Activated CD8-positive, alpha-beta memory T cell treated with anti-CD3 and anti-CD28 coated beads, Interleukin-2, amount 50 U/mL, for 1 hour (primary cell): ENCODE measurements around the gene HRH1.
"Not testable (repeated sequence)": the region's sequence is repeated elsewhere in the genome, so short reads cannot be mapped to it uniquely, and the experiment has no call there.

Source experiments
- DNase-seq: peaks from one replicate; pipeline ENCODE4 v3.0.0-alpha.2; 2020; ENCODE audit errors: extremely low read depth

The HRH1 gene

DNA sequence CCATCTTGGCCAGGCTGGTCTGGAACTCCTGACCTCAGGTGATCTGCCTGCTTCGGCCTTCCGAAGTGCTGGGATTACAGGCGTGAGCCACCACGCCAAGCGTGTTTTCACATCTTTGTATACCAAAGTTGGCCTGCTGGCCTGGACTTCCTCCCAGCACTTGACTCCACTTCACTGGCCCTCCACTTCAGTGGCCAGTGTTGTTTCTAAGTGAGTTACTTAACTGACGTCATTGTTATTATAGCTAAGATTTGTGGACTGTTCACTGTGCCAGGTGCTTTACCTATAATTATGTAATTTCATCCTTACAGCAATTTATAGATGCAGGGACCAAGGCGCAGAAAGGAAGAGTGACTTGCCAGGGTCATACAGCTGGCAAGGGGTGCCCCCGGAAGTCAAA, 52.0 kb downstream of the HRH1 start:
- no peak for DNase-seq

DNA sequence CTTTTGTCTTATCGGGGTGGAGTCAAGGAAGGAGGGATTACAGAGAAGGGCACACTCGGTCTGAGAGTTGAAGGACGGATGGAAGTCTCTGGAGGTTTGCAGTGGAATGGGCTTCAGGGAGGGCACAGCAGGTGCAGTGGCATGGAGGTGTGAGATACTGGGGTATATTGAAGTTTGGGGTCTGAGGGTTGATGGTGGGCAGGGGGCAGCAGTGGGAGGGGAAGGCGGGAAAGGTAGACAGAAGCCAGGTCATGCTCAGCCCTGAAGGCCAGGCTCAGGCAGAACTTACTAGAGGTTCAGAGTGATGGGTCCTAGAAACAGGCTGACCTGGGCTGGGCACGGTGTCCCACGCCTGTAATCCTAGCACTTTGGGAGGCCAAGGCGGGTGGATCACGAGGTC, 52.7 kb downstream of the HRH1 start:
- no peak for DNase-seq

DNA sequence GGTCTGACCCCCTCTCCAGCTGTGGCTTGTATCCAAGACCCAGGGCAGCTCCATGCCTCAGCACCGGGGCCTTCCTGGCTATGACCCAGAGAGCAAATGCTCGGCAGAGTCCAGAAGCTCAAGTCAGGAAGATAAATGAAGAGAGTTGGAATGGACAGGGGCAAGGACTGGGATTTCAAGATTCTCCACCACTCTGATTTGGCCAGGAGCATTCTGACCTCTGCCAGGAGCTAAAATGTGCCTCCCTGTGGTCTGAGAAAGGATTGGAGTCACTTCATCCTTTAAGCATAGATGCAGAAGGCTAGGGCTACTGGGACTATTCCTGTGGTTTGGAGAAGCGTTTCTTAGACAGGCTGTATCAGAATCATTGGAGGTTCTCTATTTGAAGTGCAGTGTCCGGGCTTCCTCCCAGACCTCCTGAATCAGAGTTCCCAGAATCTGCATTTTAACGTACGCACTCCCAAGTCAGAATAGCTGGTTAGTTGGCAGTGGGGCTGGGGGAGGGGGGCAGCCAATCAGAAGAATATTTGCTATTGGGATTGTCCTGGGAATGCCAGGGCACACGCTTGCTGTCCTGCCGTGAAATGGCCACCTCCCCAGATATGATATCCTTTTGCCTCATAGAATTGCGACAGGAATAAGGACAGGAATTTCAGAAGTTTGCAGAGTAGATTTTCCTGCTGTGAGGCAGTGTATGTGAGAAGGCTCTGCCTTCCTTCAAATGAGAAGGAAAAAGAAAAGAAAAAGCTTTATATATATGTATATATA, 57.4 kb downstream of the HRH1 start:
- no peak for DNase-seq

DNA sequence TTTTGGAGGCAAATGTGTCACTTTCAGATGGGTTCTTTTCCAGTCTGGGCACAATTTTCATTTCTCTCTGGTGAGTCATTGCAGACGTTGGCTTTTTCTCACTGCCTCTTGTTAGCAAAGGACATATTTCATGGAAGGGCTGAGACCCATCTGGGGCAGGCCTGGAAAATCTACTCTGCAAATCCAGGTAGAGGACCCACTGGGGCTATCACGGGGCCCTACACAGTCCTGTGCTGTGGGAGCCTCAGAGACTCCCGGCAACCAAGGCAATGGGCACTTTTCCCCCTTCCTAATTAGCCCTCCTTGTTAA, 58.0 kb downstream of the HRH1 start:
- no peak for DNase-seq

- no peak for DNase-seq
Observed at GRCh38 chr3:11212784-11213183, 58.5 kb downstream of the HRH1 start.

DNA sequence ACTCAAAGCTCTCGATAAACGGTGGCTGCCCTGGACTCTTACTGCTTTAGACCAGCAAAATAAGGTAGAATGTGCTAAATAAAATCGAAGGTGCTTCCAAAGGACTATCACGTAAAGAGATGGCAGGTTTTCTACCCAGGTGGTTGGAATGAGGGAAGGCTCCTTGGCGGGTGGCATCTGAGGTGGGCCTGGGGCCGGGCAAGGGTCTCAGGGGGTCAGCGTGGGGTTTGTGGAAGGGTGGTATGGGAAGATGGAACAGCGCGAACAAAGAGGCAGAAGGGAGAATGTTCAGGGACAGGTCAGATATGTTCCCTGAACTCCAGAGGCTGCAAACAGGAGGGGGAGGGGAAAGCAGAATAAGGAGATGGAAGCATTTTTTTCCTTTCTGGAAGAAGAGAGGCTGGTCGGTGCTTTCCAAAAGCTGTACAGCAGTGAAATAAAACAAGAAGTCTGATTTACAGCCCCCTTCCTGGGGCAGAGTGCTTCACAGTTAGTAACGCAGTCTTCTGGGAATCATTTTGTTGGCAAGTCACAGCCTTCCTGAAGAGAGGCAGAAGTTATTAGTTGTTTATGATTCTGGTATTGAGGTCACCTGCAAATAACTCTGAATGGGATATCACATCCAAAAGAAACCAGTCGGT, 59.6 kb downstream of the HRH1 start:
- no peak for DNase-seq

GRCh38 chr3:11214451-11214978, 60.2 kb downstream of the HRH1 start:
- no peak for DNase-seq

DNA sequence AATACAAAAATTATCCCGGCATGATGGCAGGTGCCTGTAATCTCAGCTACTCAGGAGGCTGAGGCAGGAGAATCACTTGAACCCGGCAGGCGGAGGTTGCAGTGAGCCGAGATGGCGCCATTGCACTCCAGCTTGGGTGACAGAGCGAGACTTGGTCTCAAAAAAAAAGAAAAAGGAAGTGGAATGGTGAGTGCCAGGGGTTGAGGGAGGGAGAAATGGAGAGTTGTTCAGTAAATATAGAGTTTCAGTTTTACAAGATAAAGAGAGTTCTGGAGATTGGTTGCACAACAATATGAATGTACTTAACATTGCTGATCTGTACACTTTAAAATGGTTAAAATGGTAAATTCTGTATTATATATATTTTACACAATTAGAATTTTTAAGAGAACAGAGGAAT, 63.1 kb downstream of the HRH1 start:
- not testable (repeated sequence) for DNase-seq

GRCh38 chr3:11220230-11220629, 65.9 kb downstream of the HRH1 start:
- no peak for DNase-seq

GRCh38 chr3:11221818-11222415, 67.6 kb downstream of the HRH1 start:
- DNase-seq: no peak

GRCh38 chr3:11224010-11224409, 69.7 kb downstream of the HRH1 start:
- no peak for DNase-seq

DNA sequence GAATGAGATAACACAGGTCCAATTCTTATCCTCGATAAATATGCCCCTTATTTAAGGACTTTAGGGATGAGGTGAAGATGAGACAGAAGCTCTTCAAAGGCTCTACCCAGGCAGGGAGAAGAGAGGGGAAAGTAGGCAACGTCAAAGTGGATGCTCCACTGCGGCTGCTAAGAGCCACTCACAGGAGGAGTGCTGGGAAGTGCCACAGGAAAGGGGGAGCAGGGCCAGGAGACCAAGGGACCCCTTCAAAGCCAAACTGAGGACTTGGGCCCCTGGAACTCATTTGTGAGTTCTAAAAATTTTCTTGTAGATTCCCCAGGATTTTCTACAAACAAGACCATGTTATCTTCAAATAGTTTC, 70.6 kb downstream of the HRH1 start:
- no peak for DNase-seq

DNA sequence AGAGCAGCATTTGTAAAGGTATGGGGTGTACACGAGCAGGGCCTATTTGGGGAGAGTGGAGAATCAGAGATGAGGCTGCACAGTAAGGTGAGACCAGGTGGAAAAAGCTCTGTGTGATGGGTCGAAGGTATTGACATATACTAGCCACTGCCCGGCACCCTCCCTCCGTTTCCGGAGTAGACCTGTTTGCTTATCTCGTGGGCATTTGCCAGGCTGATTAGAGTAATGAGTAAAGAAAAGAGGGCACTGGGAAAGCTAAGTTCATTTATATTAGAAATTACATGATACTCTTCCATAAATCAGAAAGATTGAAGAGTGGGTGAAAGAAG, 71.7 kb downstream of the HRH1 start:
- no peak for DNase-seq

DNA sequence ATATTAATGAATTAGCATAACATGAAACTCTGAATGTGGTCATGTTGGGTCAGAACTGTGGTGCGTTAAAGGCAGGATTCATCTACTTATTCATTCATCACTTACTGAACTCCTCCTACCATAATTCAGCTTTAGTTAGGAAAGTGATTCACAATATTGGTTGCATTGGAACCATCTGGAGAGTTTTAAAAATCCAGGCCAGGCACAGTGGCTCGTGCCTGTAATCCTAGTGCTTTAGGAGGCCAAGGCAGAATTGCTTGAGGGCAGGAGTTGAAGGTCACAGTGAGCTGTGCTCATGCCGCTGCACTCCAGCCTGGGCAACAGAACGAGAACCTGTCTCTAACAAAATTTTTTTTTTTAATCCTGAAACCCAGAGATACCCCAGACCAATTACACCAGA, 73.7 kb downstream of the HRH1 start:
- DNase-seq: no peak

DNA sequence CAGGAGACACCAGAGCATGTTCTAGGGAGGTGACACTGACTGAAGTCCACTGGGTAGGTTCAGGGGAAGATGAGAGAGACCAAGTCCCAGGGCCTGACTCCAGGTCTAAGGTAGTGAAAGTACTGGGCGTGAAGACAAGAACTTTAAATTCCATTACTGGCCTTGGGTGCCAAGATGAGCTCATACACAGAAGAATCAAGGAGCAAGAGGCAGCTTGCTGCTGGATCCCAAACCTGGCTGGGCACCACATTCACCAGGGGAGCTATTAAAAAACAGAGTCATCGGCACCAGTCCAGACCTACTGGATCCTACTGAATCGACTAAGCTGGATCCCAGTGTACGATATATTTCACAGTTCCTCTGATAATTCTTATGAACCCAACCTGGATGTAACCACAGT, 75.8 kb downstream of the HRH1 start:
- DNase-seq: no peak

GRCh38 chr3:11230832-11231231, 76.5 kb downstream of the HRH1 start:
- DNase-seq: no peak

GRCh38 chr3:11235385-11235784, 81.1 kb downstream of the HRH1 start:
- DNase-seq: no peak

- DNase-seq: peak; percentile 45
Observed at GRCh38 chr3:11236588-11237461, 82.5 kb downstream of the HRH1 start.

- no peak for DNase-seq
Observed at GRCh38 chr3:11238060-11238459, 83.8 kb downstream of the HRH1 start.

GRCh38 chr3:11238880-11239279, 84.6 kb downstream of the HRH1 start:
- no peak for DNase-seq

GRCh38 chr3:11239796-11240195, 85.5 kb downstream of the HRH1 start:
- no peak for DNase-seq

GRCh38 chr3:11240496-11240895, 86.2 kb downstream of the HRH1 start:
- no peak for DNase-seq
